Right kidney (tissue), 1 donor: ENCODE measurements around the gene HLF.

Experiments used
- DNase-seq: peaks from one replicate; pipeline ENCODE4 v3.0.0-alpha.2; 2016

HLF gene

GRCh38 chr17:55308613-55309391 lies 44.0 kb downstream of the HLF start:
- no peak for DNase-seq

GRCh38 chr17:55311767-55312375 lies 47.1 kb downstream of the HLF start:
- no peak for DNase-seq

- no peak for DNase-seq
Measured at GRCh38 chr17:55312852-55313251, 48.1 kb downstream of the HLF start.

- no peak for DNase-seq
Measured at GRCh38 chr17:55314061-55314783, 49.5 kb downstream of the HLF start.

- no peak for DNase-seq
Measured at GRCh38 chr17:55314784-55315491, 50.2 kb downstream of the HLF start.

- no peak for DNase-seq
Measured at GRCh38 chr17:55316499-55316898, 51.7 kb downstream of the HLF start.

- no peak for DNase-seq
Measured at GRCh38 chr17:55317284-55317683, 52.5 kb downstream of the HLF start.

GRCh38 chr17:55318081-55318480 lies 53.3 kb downstream of the HLF start:
- DNase-seq: no peak

- no peak for DNase-seq
Measured at GRCh38 chr17:55318715-55319487, 54.1 kb downstream of the HLF start.

GRCh38 chr17:55319933-55320593 lies 55.3 kb downstream of the HLF start:
- DNase-seq: no peak

GRCh38 chr17:55320594-55321426 lies 56.0 kb downstream of the HLF start:
- peak; percentile 18 for DNase-seq

GRCh38 chr17:55321427-55322060 lies 56.8 kb downstream of the HLF start:
- DNase-seq: no peak

GRCh38 chr17:55322453-55322985 lies 57.8 kb downstream of the HLF start:
- no peak for DNase-seq

- no peak for DNase-seq
Measured at GRCh38 chr17:55323518-55324295, 58.9 kb downstream of the HLF start.

- no peak for DNase-seq
Measured at GRCh38 chr17:55324296-55324978, 59.7 kb downstream of the HLF start.

- no peak for DNase-seq
Measured at GRCh38 chr17:55325406-55325805, 60.6 kb downstream of the HLF start.

- no peak for DNase-seq
Measured at GRCh38 chr17:55326030-55326429, 61.3 kb downstream of the HLF start.
